ENCODE results near the gene GLP1R. TPM values are rescaled to one million over a fixed set of nuclear protein-coding genes. Genes with fewer than 3 reads are reported as not detected.

Gene GLP1R
- total RNA-seq, 1 donor from 2014 or later = not detected

- TF ChIP-seq, protein P1, sequence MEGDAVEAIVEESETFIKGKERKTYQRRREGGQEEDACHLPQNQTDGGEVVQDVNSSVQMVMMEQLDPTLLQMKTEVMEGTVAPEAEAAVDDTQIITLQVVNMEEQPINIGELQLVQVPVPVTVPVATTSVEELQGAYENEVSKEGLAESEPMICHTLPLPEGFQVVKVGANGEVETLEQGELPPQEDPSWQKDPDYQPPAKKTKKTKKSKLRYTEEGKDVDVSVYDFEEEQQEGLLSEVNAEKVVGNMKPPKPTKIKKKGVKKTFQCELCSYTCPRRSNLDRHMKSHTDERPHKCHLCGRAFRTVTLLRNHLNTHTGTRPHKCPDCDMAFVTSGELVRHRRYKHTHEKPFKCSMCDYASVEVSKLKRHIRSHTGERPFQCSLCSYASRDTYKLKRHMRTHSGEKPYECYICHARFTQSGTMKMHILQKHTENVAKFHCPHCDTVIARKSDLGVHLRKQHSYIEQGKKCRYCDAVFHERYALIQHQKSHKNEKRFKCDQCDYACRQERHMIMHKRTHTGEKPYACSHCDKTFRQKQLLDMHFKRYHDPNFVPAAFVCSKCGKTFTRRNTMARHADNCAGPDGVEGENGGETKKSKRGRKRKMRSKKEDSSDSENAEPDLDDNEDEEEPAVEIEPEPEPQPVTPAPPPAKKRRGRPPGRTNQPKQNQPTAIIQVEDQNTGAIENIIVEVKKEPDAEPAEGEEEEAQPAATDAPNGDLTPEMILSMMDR (IDR thresholded peaks at IDR 0.05; ENCODE audit: partially characterized antibody, unreplicated experiment) = no peak
- peaks cover 2% of the 10 kb centered on the region for H3K9me3 Mint-ChIP-seq (ENCODE audit: unreplicated experiment)
- no peaks in the 10 kb centered on the region for H3K36me3 Mint-ChIP-seq (ENCODE audit: unreplicated experiment)
- no peak overlapping the region for H3K4me3 Mint-ChIP-seq (ENCODE audit: unreplicated experiment)
- no peaks in the 10 kb centered on the region for H3K27me3 Mint-ChIP-seq (ENCODE audit: unreplicated experiment)
- H3K27ac Mint-ChIP-seq (ENCODE audit: unreplicated experiment) = no peak overlapping the region
- DNase-seq = no peak
- peaks cover 23% of the 10 kb centered on the region for H3K4me1 Mint-ChIP-seq (ENCODE audit: low read depth, unreplicated experiment)
Measured at GRCh38 chr6:39107641-39108040, 59.1 kb downstream of the GLP1R start.

DNA sequence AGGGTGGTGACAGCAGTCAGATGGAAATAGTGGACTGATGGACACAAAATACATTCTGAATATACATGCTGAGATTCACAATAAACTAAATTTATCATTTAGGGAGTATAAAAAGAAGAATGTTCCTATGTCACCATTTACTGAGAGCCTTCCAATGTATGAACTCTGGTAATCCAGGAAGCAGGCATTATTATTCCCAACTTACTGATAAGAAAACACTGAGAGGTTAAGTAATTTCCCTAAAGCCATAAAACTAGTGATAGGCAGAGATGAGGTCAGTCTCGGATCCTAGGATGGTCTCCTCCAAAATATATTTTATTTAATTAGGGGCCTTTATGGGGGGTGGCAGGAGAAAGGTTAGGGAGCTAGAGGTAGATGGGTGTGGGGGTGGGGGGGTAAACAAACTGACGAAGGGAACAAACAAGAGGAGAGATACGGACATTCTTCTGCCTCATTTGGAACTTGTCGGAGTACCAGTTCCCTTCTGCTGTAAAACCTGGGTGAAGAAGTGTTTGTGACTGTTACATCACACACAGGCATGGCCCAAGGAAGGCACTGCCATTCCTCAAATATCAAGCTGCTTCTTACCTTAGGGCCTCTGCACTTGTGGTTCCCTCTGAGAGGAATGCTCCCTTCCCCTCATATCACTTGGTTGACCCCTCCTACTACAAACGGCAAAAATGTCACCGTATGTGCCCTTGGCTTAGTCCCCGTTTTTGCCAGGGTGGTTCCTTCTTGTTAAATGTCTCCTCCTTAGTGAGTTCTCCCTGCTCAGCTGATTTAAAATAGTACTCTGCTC is 59.7 kb downstream of the GLP1R start:
- Mint-ChIP-seq H3K27me3 (ENCODE audit: unreplicated experiment) (no peaks in the 10 kb centered on the region), H3K9me3 (ENCODE audit: unreplicated experiment) (peaks cover 2% of the 10 kb centered on the region), H3K36me3 (ENCODE audit: unreplicated experiment) (no peaks in the 10 kb centered on the region), H3K4me1 (ENCODE audit: low read depth, unreplicated experiment) (peaks cover 17% of the 10 kb centered on the region), H3K27ac (ENCODE audit: unreplicated experiment) (no peak overlapping the region), H3K4me3 (ENCODE audit: unreplicated experiment) (no peak overlapping the region)
- no peak for DNase-seq
- TF ChIP-seq, protein P1 (IDR thresholded peaks at IDR 0.05; ENCODE audit: partially characterized antibody, unreplicated experiment) = no peak

- no peaks in the 10 kb centered on the region for H3K4me1 Mint-ChIP-seq (ENCODE audit: low read depth, unreplicated experiment)
- TF ChIP-seq, protein P1 (IDR thresholded peaks at IDR 0.05; ENCODE audit: partially characterized antibody, unreplicated experiment) = no peak
- DNase-seq = no peak
- H3K9me3 Mint-ChIP-seq (ENCODE audit: unreplicated experiment) = no peaks in the 10 kb centered on the region
- no peaks in the 10 kb centered on the region for H3K27me3 Mint-ChIP-seq (ENCODE audit: unreplicated experiment)
- no peak overlapping the region for H3K4me3 Mint-ChIP-seq (ENCODE audit: unreplicated experiment)
- H3K27ac Mint-ChIP-seq (ENCODE audit: unreplicated experiment) = no peak overlapping the region
- H3K36me3 Mint-ChIP-seq (ENCODE audit: unreplicated experiment) = no peaks in the 10 kb centered on the region
Measured at GRCh38 chr6:39111280-39111679, 62.7 kb downstream of the GLP1R start.

DNA sequence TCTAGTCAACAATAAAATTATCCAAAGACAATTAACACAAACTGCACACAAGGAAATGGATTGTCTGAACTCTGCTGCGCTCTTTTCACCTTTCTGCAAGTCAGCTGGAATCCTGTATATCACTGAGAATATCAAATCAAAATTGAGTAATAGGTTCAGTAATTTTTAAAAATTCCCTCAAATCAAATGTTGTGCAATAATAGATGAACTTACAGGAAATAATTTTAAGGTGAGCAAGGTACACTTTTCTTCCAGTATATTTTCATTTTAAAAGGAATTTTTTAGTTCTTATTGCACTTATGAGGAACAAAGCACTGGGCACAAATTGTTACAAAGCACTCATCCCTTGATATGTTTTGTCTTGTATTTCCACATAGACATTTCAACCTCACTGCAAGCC is 65.2 kb downstream of the GLP1R start:
- Mint-ChIP-seq H3K27me3 (ENCODE audit: unreplicated experiment) (no peaks in the 10 kb centered on the region), H3K9me3 (ENCODE audit: unreplicated experiment) (no peaks in the 10 kb centered on the region), H3K4me1 (ENCODE audit: low read depth, unreplicated experiment) (no peaks in the 10 kb centered on the region), H3K27ac (ENCODE audit: unreplicated experiment) (no peak overlapping the region), H3K36me3 (ENCODE audit: unreplicated experiment) (no peaks in the 10 kb centered on the region), H3K4me3 (ENCODE audit: unreplicated experiment) (peak overlapping the region; percentile 96)
- DNase-seq = no peak
- TF ChIP-seq, protein P1 (IDR thresholded peaks at IDR 0.05; ENCODE audit: partially characterized antibody, unreplicated experiment) = no peak

- H3K9me3 Mint-ChIP-seq (ENCODE audit: unreplicated experiment) = no peaks in the 10 kb centered on the region
- H3K36me3 Mint-ChIP-seq (ENCODE audit: unreplicated experiment) = no peaks in the 10 kb centered on the region
- no peaks in the 10 kb centered on the region for H3K4me1 Mint-ChIP-seq (ENCODE audit: low read depth, unreplicated experiment)
- H3K27ac Mint-ChIP-seq (ENCODE audit: unreplicated experiment) = peak overlapping the region; percentile 72
- peak overlapping the region; percentile 96 for H3K4me3 Mint-ChIP-seq (ENCODE audit: unreplicated experiment)
- H3K27me3 Mint-ChIP-seq (ENCODE audit: unreplicated experiment) = no peaks in the 10 kb centered on the region
- TF ChIP-seq, protein P1 (IDR thresholded peaks at IDR 0.05; ENCODE audit: partially characterized antibody, unreplicated experiment) = no peak
- no peak for DNase-seq
Measured at GRCh38 chr6:39114388-39114703, 65.8 kb downstream of the GLP1R start.

Data from glutamatergic neuron (in vitro differentiated cells).